ENCODE data around the gene KIAA0040. TPM values are rescaled to one million over a fixed set of nuclear protein-coding genes. Genes with fewer than 3 reads are reported as not detected.

The KIAA0040 gene
- total RNA-seq, 1 donor from 2014 or later: not detected

- TF ChIP-seq, protein P1, sequence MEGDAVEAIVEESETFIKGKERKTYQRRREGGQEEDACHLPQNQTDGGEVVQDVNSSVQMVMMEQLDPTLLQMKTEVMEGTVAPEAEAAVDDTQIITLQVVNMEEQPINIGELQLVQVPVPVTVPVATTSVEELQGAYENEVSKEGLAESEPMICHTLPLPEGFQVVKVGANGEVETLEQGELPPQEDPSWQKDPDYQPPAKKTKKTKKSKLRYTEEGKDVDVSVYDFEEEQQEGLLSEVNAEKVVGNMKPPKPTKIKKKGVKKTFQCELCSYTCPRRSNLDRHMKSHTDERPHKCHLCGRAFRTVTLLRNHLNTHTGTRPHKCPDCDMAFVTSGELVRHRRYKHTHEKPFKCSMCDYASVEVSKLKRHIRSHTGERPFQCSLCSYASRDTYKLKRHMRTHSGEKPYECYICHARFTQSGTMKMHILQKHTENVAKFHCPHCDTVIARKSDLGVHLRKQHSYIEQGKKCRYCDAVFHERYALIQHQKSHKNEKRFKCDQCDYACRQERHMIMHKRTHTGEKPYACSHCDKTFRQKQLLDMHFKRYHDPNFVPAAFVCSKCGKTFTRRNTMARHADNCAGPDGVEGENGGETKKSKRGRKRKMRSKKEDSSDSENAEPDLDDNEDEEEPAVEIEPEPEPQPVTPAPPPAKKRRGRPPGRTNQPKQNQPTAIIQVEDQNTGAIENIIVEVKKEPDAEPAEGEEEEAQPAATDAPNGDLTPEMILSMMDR (IDR thresholded peaks at IDR 0.05; ENCODE audit: partially characterized antibody, unreplicated experiment): no peak
- Mint-ChIP-seq H3K36me3 (ENCODE audit: unreplicated experiment) (no peaks in the 10 kb centered on the region), H3K9me3 (ENCODE audit: unreplicated experiment) (peaks cover 5% of the 10 kb centered on the region), H3K27ac (ENCODE audit: unreplicated experiment) (no peak overlapping the region), H3K4me3 (ENCODE audit: unreplicated experiment) (no peak overlapping the region), H3K4me1 (ENCODE audit: low read depth, unreplicated experiment) (peaks cover 10% of the 10 kb centered on the region), H3K27me3 (ENCODE audit: unreplicated experiment) (peaks cover 4% of the 10 kb centered on the region)
- no peak for DNase-seq
Observed at GRCh38 chr1:175218786-175219434, 26.3 kb upstream of the KIAA0040 start.

GRCh38 chr1:175217721-175218531 is 25.4 kb upstream of the KIAA0040 start:
- TF ChIP-seq, protein P1 (IDR thresholded peaks at IDR 0.05; ENCODE audit: partially characterized antibody, unreplicated experiment): no peak
- no peak for DNase-seq
- Mint-ChIP-seq H3K27me3 (ENCODE audit: unreplicated experiment) (peaks cover 2% of the 10 kb centered on the region), H3K4me3 (ENCODE audit: unreplicated experiment) (no peak overlapping the region), H3K4me1 (ENCODE audit: low read depth, unreplicated experiment) (peaks cover 10% of the 10 kb centered on the region), H3K9me3 (ENCODE audit: unreplicated experiment) (peaks cover 2% of the 10 kb centered on the region), H3K36me3 (ENCODE audit: unreplicated experiment) (no peaks in the 10 kb centered on the region), H3K27ac (ENCODE audit: unreplicated experiment) (peak overlapping the region; percentile 16)

- no peak for DNase-seq
- Mint-ChIP-seq H3K4me3 (ENCODE audit: unreplicated experiment) (no peak overlapping the region), H3K27ac (ENCODE audit: unreplicated experiment) (no peak overlapping the region), H3K36me3 (ENCODE audit: unreplicated experiment) (no peaks in the 10 kb centered on the region), H3K4me1 (ENCODE audit: low read depth, unreplicated experiment) (peaks cover 10% of the 10 kb centered on the region), H3K9me3 (ENCODE audit: unreplicated experiment) (no peaks in the 10 kb centered on the region), H3K27me3 (ENCODE audit: unreplicated experiment) (peaks cover 2% of the 10 kb centered on the region)
- TF ChIP-seq, protein P1 (IDR thresholded peaks at IDR 0.05; ENCODE audit: partially characterized antibody, unreplicated experiment): no peak
Observed at GRCh38 chr1:175216444-175216843, 23.9 kb upstream of the KIAA0040 start.

DNA sequence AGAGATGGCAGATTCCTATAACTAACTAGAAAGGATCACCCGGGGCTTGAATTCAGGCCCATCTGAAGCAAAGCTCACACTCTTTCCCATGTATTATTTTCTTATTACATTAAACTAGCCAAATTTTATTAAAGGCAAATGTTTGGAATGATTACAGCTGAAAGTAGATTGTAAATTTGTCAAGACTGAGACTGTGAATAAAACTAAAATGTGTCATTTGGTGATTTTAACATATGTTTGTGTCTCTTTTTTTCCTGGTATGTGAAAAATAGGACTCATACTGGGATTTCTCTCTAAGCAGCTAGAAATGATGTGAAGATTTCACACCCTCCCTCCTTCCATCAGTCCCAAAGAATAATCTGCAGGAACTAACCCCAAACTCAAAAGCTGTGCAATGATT is 19.1 kb upstream of the KIAA0040 start:
- no peaks in the 10 kb centered on the region for H3K36me3 Mint-ChIP-seq (ENCODE audit: unreplicated experiment)
- TF ChIP-seq, protein P1 (IDR thresholded peaks at IDR 0.05; ENCODE audit: partially characterized antibody, unreplicated experiment): no peak
- H3K4me3 Mint-ChIP-seq (ENCODE audit: unreplicated experiment): no peak overlapping the region
- DNase-seq: no peak
- H3K9me3 Mint-ChIP-seq (ENCODE audit: unreplicated experiment): no peaks in the 10 kb centered on the region
- H3K27ac Mint-ChIP-seq (ENCODE audit: unreplicated experiment): no peak overlapping the region
- no peaks in the 10 kb centered on the region for H3K27me3 Mint-ChIP-seq (ENCODE audit: unreplicated experiment)
- no peaks in the 10 kb centered on the region for H3K4me1 Mint-ChIP-seq (ENCODE audit: low read depth, unreplicated experiment)

- Mint-ChIP-seq H3K4me1 (ENCODE audit: low read depth, unreplicated experiment) (no peaks in the 10 kb centered on the region), H3K4me3 (ENCODE audit: unreplicated experiment) (no peak overlapping the region), H3K27me3 (ENCODE audit: unreplicated experiment) (no peaks in the 10 kb centered on the region), H3K27ac (ENCODE audit: unreplicated experiment) (no peak overlapping the region), H3K9me3 (ENCODE audit: unreplicated experiment) (no peaks in the 10 kb centered on the region), H3K36me3 (ENCODE audit: unreplicated experiment) (no peaks in the 10 kb centered on the region)
- DNase-seq: no peak
- TF ChIP-seq, protein P1 (IDR thresholded peaks at IDR 0.05; ENCODE audit: partially characterized antibody, unreplicated experiment): no peak
Observed at GRCh38 chr1:175210744-175211143, 18.2 kb upstream of the KIAA0040 start.

All from glutamatergic neuron (in vitro differentiated cells).